Thoracic aorta (tissue), 2 donors: ENCODE measurements around the gene FHIT. TPM values are rescaled to one million over a fixed set of nuclear protein-coding genes. Genes with fewer than 3 reads are reported as not detected.

Source experiments
- ATAC-seq: fragments of 150-250 bp; one replicate; pipeline ENCODE4 v1.8.0; 2017; ENCODE audit warnings: low read depth; ENCODE audit not compliant: insufficient number of reproducible peaks, low FRiP score
- DNase-seq: peaks from one replicate; pipeline ENCODE4 v3.0.0-alpha.2; 2020; ENCODE audit warnings: low spot score
- H3K27ac ChIP-seq, 2 donors: fragments of 200-600 bp; sonication (generic); 1 replicate in 1 of 2; 2 replicates in 1 of 2; pipeline ENCODE4 v1.5.1; 2016; ENCODE audit warnings: mild to moderate bottlenecking in 2 of 2, moderate library complexity in 2 of 2
- H3K27me3 ChIP-seq: fragments of 200-600 bp; sonication (generic); replicated peaks from 2 replicates; pipeline ENCODE4 v1.6.0; 2016; ENCODE audit warnings: mild to moderate bottlenecking; ENCODE audit not compliant: insufficient read depth
- H3K36me3 ChIP-seq: fragments of 200-600 bp; sonication (generic); one replicate; pipeline ENCODE4 v1.5.1; 2016
- H3K4me1 ChIP-seq, 2 donors: fragments of 200-600 bp; sonication (generic); 1 replicate in 1 of 2; 2 replicates in 1 of 2; pipeline versions ENCODE4 v1.5.1 to v1.6.0; 2016; ENCODE audit warnings: low read depth in 2 of 2, mild to moderate bottlenecking in 1 of 2; ENCODE audit not compliant: control insufficient read depth in 1 of 2
- H3K4me3 ChIP-seq: fragments of 200-600 bp; sonication (generic); 2 replicates; pipeline ENCODE4 v1.5.1; 2016; ENCODE audit warnings: mild to moderate bottlenecking
- H3K9me3 ChIP-seq: fragments of 200-600 bp; sonication (generic); 2 replicates; pipeline ENCODE4 v1.5.1; 2016
- total RNA-seq, 2 donors: library from RNA; depleted of rRNA; stranded (reverse); fragments of >200 nt; gene quantifications; one replicate each; pipeline versions ENCODE4 v1.1.0 to v1.2.3, GENCODE V29; 2016
- TF ChIP-seq, protein P1 (sequence below): fragments of 200-600 bp; sonication (generic); IDR thresholded peaks from one replicate; pipeline ENCODE4 v1.5.1; 2019; ENCODE audit warnings: antibody characterized with exemption

FHIT gene
- total RNA-seq, 2 donors from 2014 or later = 2.0 to 2.3 TPM

DNA sequence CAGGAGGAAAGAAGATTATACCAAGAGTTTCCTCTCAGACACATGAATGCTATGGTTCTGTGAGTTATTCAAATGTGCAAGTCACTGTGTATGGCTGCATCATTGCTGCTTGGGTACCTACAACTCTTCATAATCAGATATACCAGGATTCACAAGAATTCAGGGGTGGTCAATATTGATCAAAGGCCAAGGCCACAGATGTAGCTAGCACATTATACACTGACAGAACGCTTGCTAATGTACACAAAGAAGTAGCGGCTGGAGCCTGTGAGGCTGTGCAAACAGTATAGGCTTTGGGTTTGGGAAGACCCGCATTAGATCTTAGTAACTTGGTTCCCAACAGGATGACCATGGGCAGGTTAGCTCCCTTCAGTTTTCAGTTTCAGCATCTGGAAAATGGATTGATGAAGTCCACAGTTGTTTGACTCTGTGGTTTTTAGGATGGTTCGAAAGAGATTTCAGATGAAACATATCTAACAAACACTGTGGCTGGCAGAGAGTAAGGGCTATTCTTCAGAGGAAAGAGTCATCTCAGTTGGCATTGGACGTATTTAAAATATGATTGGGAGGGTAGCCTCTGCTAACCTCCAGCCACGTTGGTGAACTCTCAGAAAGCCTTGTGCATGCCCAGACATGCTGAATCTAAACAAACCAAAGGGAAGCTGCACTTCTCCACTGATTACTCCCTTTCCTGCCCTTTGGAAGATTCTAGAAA is 1452.7 kb downstream of the FHIT start:
- H3K27ac ChIP-seq = no peak overlapping the region
- TF ChIP-seq, protein P1, sequence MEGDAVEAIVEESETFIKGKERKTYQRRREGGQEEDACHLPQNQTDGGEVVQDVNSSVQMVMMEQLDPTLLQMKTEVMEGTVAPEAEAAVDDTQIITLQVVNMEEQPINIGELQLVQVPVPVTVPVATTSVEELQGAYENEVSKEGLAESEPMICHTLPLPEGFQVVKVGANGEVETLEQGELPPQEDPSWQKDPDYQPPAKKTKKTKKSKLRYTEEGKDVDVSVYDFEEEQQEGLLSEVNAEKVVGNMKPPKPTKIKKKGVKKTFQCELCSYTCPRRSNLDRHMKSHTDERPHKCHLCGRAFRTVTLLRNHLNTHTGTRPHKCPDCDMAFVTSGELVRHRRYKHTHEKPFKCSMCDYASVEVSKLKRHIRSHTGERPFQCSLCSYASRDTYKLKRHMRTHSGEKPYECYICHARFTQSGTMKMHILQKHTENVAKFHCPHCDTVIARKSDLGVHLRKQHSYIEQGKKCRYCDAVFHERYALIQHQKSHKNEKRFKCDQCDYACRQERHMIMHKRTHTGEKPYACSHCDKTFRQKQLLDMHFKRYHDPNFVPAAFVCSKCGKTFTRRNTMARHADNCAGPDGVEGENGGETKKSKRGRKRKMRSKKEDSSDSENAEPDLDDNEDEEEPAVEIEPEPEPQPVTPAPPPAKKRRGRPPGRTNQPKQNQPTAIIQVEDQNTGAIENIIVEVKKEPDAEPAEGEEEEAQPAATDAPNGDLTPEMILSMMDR = no peak
- no peaks in the 10 kb centered on the region for H3K36me3 ChIP-seq
- no peak overlapping the region for H3K4me3 ChIP-seq
- no peaks in the 10 kb centered on the region for H3K27me3 ChIP-seq
- DNase-seq (no peak), ATAC-seq (no peak)
- no peaks in the 10 kb centered on the region for H3K9me3 ChIP-seq
- no peaks in the 10 kb centered on the region for H3K4me1 ChIP-seq

DNA sequence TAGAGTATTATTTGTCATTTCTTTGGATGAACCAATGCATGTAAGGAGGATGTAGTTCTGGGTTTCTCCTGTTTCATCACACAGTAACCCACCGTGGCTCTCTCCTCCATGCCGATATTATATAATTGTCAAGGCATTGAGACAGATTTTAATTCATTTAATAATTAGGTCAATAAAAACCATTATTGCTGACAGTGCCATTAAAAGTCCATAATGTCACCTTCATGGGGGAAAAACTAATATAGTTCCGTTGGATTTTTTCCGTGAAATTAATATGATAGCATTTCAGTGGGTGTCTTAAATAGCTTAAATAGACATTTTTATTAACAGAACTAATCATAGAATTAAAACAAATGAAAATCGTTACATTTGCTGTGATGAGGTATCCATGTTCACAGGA is 1453.7 kb downstream of the FHIT start:
- ATAC-seq (no peak), DNase-seq (no peak)
- Histone ChIP-seq H3K27me3 (no peaks in the 10 kb centered on the region), H3K36me3 (no peaks in the 10 kb centered on the region), H3K4me3 (no peak overlapping the region), H3K27ac (no peak overlapping the region), H3K9me3 (no peaks in the 10 kb centered on the region), H3K4me1 (no peaks in the 10 kb centered on the region)
- TF ChIP-seq, protein P1 = no peak

DNA sequence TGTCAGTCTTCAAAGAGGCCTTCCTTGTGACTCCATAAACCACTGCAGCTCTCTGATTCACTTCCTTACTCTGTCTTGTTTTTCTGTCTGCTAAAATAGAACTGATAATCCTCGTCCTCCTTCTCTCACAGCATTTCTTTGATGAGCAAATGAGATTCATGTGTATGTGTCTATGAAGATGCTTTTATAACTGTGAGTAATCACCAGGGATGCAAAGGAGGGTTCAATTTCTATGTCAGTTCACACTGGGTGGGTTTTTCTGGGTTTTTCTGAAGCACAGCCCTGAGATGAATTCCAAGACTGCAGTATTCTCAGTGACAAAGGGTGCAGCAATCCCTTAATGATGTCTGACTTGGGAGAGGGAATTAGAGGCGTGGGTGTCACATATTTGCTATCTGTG is 1454.8 kb downstream of the FHIT start:
- Histone ChIP-seq H3K4me1 (no peaks in the 10 kb centered on the region), H3K27me3 (no peaks in the 10 kb centered on the region), H3K27ac (no peak overlapping the region), H3K36me3 (no peaks in the 10 kb centered on the region), H3K9me3 (no peaks in the 10 kb centered on the region), H3K4me3 (no peak overlapping the region)
- DNase-seq (no peak), ATAC-seq (no peak)
- TF ChIP-seq, protein P1 = no peak

DNA sequence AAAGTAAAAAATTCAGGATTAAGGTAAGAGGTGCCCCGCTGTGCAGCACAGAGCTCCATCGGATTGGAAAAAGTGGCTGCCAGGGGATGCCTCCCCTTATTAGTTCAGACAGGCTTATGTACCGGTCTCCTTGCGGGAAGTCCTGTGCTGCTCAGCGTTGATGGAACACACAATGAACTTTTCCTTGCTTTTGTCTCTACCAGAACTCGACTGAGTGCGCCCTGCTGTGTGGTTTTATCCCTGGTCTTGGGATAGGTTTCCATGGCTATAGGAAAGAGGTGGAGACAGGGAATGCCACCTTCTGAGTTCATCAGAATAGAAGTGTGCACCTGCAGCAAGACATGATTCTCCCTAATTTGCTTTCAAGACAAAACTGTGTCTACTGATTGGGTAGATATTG is 1455.5 kb downstream of the FHIT start:
- ATAC-seq (no peak), DNase-seq (no peak)
- Histone ChIP-seq H3K27ac (no peak overlapping the region), H3K9me3 (no peaks in the 10 kb centered on the region), H3K4me3 (no peak overlapping the region), H3K4me1 (no peaks in the 10 kb centered on the region), H3K36me3 (no peaks in the 10 kb centered on the region), H3K27me3 (no peaks in the 10 kb centered on the region)
- TF ChIP-seq, protein P1 = no peak

DNA sequence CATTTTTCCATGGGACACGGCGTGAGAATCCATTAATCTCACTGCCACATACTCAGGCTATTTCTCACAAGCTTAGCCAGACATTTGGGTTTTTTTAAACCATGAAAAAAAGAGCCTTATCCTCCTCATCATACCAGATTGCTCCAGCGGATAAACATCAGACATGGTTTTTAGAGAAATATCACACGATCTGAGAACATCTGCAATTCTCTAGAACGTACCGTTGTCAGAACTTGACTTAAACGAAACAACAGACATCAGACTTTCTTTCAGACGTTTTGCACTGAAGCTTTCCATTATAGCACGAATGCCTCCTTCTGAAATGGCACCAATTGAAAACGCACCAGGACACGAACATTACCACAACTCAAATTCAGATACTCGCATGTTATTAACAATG is 1457.3 kb downstream of the FHIT start:
- ATAC-seq (no peak), DNase-seq (no peak)
- Histone ChIP-seq H3K36me3 (no peaks in the 10 kb centered on the region), H3K4me3 (no peak overlapping the region), H3K4me1 (no peaks in the 10 kb centered on the region), H3K27ac (no peak overlapping the region), H3K9me3 (no peaks in the 10 kb centered on the region), H3K27me3 (no peaks in the 10 kb centered on the region)
- TF ChIP-seq, protein P1 = no peak
